Astrocyte (in vitro differentiated cells and primary cell): ENCODE data around the gene ELAVL2. TPM values are rescaled to one million over a fixed set of nuclear protein-coding genes. Genes with fewer than 3 reads are reported as not detected.

Experiments used
- DNase-seq: peaks from one replicate; pipeline ENCODE4 v3.0.0-alpha.2; 2010; ENCODE audit warnings: low read depth
- FAIRE-seq: peaks from 2 replicates; lab custom pipeline; 2011; peaks lifted over from hg19 to GRCh38; lab: Jason Lieb, UNC
- H2AFZ ChIP-seq: 2 replicates; pipeline ENCODE4 v1.6.0; 2012; ENCODE audit warnings: low read depth, low read length, inconsistent platforms
- H3K27ac ChIP-seq: 2 replicates; pipeline ENCODE4 v1.5.1; 2011; ENCODE audit warnings: low read depth, low read length, inconsistent platforms
- H3K27me3 ChIP-seq: 2 replicates; pipeline ENCODE4 v1.6.0; 2011; ENCODE audit warnings: low read length, inconsistent platforms; ENCODE audit not compliant: insufficient read depth
- H3K36me3 ChIP-seq: 2 replicates; pipeline ENCODE4 v1.5.1; 2011; ENCODE audit warnings: low read length, inconsistent platforms; ENCODE audit not compliant: insufficient read depth
- H3K4me1 ChIP-seq: 2 replicates; pipeline ENCODE4 v1.5.1; 2011; ENCODE audit warnings: low read length, inconsistent platforms; ENCODE audit not compliant: insufficient read depth
- H3K4me2 ChIP-seq: 2 replicates; pipeline ENCODE4 v1.6.0; 2012; ENCODE audit warnings: low read length, inconsistent platforms
- H3K4me3 ChIP-seq: 2 replicates; pipeline ENCODE4 v1.5.1; 2011; ENCODE audit warnings: low read depth, mild to moderate bottlenecking, low read length, inconsistent platforms; ENCODE audit not compliant: insufficient read depth
- H3K79me2 ChIP-seq: 2 replicates; pipeline ENCODE4 v1.6.0; 2012; ENCODE audit warnings: mild to moderate bottlenecking, low read length, inconsistent platforms; ENCODE audit not compliant: insufficient read depth
- H3K9ac ChIP-seq: 2 replicates; pipeline ENCODE4 v1.6.0; 2012; ENCODE audit warnings: mild to moderate bottlenecking, low read length, inconsistent platforms
- H3K9me3 ChIP-seq: 2 replicates; pipeline ENCODE4 v1.5.1; 2012; ENCODE audit warnings: low read depth, mild to moderate bottlenecking, low read length, inconsistent platforms; ENCODE audit not compliant: insufficient read depth
- H4K20me1 ChIP-seq: 2 replicates; pipeline ENCODE4 v1.6.0; 2012; ENCODE audit warnings: low read length, inconsistent platforms; ENCODE audit not compliant: insufficient read depth
- H3K27ac Mint-ChIP-seq: one replicate; pipeline ENCODE4 v1.8.0; 2021; ENCODE audit warnings: mild to moderate bottlenecking, mixed read lengths; ENCODE audit not compliant: unreplicated experiment
- H3K27me3 Mint-ChIP-seq: one replicate; pipeline ENCODE4 v1.8.0; 2021; ENCODE audit warnings: low read depth, mixed read lengths; ENCODE audit not compliant: unreplicated experiment
- H3K36me3 Mint-ChIP-seq: one replicate; pipeline ENCODE4 v1.8.0; 2021; ENCODE audit warnings: low read depth, mixed read lengths; ENCODE audit not compliant: unreplicated experiment
- H3K4me1 Mint-ChIP-seq: one replicate; pipeline ENCODE4 v1.8.0; 2021; ENCODE audit warnings: low read depth, mixed read lengths; ENCODE audit not compliant: unreplicated experiment
- H3K4me3 Mint-ChIP-seq: one replicate; pipeline ENCODE4 v1.8.0; 2021; ENCODE audit warnings: mild to moderate bottlenecking, moderate library complexity, mixed read lengths; ENCODE audit not compliant: unreplicated experiment
- H3K9me3 Mint-ChIP-seq: one replicate; pipeline ENCODE4 v1.8.0; 2021; ENCODE audit warnings: mild to moderate bottlenecking, mixed read lengths; ENCODE audit not compliant: unreplicated experiment
- EZH2 ChIP-seq: IDR thresholded peaks from 2 replicates; pipeline ENCODE4 v1.6.1; 2012; ENCODE audit warnings: mild to moderate bottlenecking, low read length, inconsistent platforms; ENCODE audit not compliant: insufficient read depth
- total RNA-seq: library from RNA; stranded (reverse); gene quantifications from 2 replicates; pipeline ENCODE4 v1.2.1, GENCODE V29; 2021
- TF ChIP-seq, protein P1 (sequence below): IDR thresholded peaks from 2 replicates; pipeline ENCODE4 v1.5.1; 2011; ENCODE audit warnings: low read depth, mild to moderate bottlenecking, inconsistent platforms, low read length, moderate library complexity; ENCODE audit not compliant: insufficient read depth

ELAVL2 gene
- total RNA-seq, 1 donor from 2014 or later = 22.2 TPM

DNA sequence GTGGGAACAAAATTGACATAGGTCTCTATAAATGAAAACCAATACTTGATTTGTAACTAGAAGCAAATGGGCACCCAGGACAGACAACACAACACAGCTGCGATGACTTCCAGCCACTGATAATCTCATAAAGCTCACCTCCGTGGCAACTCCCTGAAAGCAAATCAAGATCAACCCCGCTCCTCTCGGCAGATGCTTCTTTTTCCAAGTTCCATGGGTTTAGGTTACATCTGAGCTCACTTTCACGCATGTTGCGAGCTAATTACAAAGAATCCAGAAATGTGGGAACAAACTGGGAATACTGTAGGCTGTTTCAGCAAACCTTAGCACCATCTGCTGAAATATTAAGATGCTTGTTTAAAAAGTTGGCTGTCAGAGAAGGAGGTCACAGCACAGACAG lies 153.9 kb downstream of the ELAVL2 start:
- TF ChIP-seq EZH2 = no peak
- TF ChIP-seq, protein P1, sequence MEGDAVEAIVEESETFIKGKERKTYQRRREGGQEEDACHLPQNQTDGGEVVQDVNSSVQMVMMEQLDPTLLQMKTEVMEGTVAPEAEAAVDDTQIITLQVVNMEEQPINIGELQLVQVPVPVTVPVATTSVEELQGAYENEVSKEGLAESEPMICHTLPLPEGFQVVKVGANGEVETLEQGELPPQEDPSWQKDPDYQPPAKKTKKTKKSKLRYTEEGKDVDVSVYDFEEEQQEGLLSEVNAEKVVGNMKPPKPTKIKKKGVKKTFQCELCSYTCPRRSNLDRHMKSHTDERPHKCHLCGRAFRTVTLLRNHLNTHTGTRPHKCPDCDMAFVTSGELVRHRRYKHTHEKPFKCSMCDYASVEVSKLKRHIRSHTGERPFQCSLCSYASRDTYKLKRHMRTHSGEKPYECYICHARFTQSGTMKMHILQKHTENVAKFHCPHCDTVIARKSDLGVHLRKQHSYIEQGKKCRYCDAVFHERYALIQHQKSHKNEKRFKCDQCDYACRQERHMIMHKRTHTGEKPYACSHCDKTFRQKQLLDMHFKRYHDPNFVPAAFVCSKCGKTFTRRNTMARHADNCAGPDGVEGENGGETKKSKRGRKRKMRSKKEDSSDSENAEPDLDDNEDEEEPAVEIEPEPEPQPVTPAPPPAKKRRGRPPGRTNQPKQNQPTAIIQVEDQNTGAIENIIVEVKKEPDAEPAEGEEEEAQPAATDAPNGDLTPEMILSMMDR = no peak
- H3K27ac Mint-ChIP-seq = no peak overlapping the region
- peaks cover 22% of the 10 kb centered on the region for H3K36me3 Mint-ChIP-seq
- Histone ChIP-seq H3K27me3 (no peaks in the 10 kb centered on the region), H3K79me2 (no peaks in the 10 kb centered on the region), H3K4me2 (no peak overlapping the region), H3K27ac (no peak overlapping the region), H3K9me3 (no peaks in the 10 kb centered on the region), H3K4me1 (no peaks in the 10 kb centered on the region), H4K20me1 (no peaks in the 10 kb centered on the region), H3K9ac (no peak overlapping the region), H3K36me3 (no peaks in the 10 kb centered on the region), H3K4me3 (no peak overlapping the region), H2AFZ (no peak overlapping the region)
- no peaks in the 10 kb centered on the region for H3K9me3 Mint-ChIP-seq
- H3K27me3 Mint-ChIP-seq = no peaks in the 10 kb centered on the region
- H3K4me3 Mint-ChIP-seq = no peak overlapping the region
- FAIRE-seq (no peak), DNase-seq (no peak)
- H3K4me1 Mint-ChIP-seq = peaks cover 9% of the 10 kb centered on the region

DNA sequence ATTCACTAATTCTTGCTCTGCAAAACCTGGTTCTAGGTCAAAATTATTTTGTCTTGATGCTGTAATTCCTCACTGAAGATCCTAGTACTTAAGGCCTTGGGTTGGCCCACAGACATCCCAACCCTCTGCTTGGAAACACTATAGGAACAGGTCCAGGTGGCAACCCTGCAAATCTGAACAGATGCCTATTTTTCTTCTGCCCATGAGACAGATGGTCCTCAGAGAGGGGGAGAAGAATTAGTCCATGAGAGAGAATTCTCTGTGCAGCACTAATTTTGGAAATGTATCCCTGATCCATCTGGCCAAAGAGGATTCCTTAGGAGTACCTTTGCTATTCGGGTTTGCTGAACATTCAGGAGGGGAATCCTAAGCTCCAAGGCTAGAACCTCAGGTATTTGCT lies 156.3 kb downstream of the ELAVL2 start:
- no peaks in the 10 kb centered on the region for H3K27me3 ChIP-seq
- peaks cover 20% of the 10 kb centered on the region for H3K36me3 Mint-ChIP-seq

DNA sequence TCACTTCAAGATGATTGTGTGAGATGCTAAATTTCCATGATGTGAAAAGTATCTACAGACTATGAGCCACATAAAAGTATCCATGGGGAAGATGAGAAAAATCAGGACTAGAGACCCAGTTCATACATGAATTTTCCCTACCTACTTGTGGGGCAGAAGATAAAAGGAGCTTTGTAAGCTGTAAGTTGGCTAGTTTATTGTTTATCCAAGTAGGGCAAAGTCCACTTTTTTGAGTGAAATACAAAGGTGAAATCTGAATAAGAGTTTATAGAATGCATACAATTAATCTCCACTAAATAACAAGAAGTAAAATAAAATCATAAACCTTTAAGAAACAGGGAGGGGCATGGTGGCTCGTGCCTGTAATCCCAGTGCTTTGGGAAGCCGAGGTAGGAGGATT lies 160.4 kb downstream of the ELAVL2 start:
- H3K79me2 ChIP-seq = no peaks in the 10 kb centered on the region
- FAIRE-seq = no peak
- no peaks in the 10 kb centered on the region for H3K27me3 ChIP-seq
- H3K36me3 ChIP-seq = no peaks in the 10 kb centered on the region
- TF ChIP-seq EZH2 = no peak
- TF ChIP-seq, protein P1 = no peak
- no peaks in the 10 kb centered on the region for H3K9me3 ChIP-seq
- no peaks in the 10 kb centered on the region for H4K20me1 ChIP-seq
- no peak overlapping the region for H3K4me2 ChIP-seq
- H3K4me3 ChIP-seq = no peak overlapping the region
- DNase-seq = no peak
- H3K27ac Mint-ChIP-seq = no peak overlapping the region
- H3K27ac ChIP-seq = no peak overlapping the region
- no peak overlapping the region for H2AFZ ChIP-seq
- H3K4me1 ChIP-seq = no peaks in the 10 kb centered on the region
- peaks cover 17% of the 10 kb centered on the region for H3K36me3 Mint-ChIP-seq
- H3K27me3 Mint-ChIP-seq = no peaks in the 10 kb centered on the region
- H3K9ac ChIP-seq = no peak overlapping the region
- H3K4me3 Mint-ChIP-seq = no peak overlapping the region
- H3K4me1 Mint-ChIP-seq = peaks cover 16% of the 10 kb centered on the region
- H3K9me3 Mint-ChIP-seq = no peaks in the 10 kb centered on the region

More for the DNA sequence above, 156.3 kb downstream of the ELAVL2 start:
- H3K36me3 ChIP-seq = no peaks in the 10 kb centered on the region
- no peak overlapping the region for H2AFZ ChIP-seq
- H3K9me3 ChIP-seq = no peaks in the 10 kb centered on the region
- H4K20me1 ChIP-seq = no peaks in the 10 kb centered on the region
- DNase-seq (no peak), FAIRE-seq (no peak)
- no peak overlapping the region for H3K27ac ChIP-seq
- no peak for TF ChIP-seq EZH2
- TF ChIP-seq, protein P1 = no peak
- no peaks in the 10 kb centered on the region for H3K27me3 Mint-ChIP-seq
- H3K9ac ChIP-seq = no peak overlapping the region
- no peak overlapping the region for H3K4me3 ChIP-seq
- no peaks in the 10 kb centered on the region for H3K9me3 Mint-ChIP-seq
- H3K4me1 Mint-ChIP-seq = peaks cover 10% of the 10 kb centered on the region
- no peaks in the 10 kb centered on the region for H3K79me2 ChIP-seq
- no peak overlapping the region for H3K27ac Mint-ChIP-seq
- no peak overlapping the region for H3K4me3 Mint-ChIP-seq
- H3K4me1 ChIP-seq = no peaks in the 10 kb centered on the region
- no peak overlapping the region for H3K4me2 ChIP-seq
